GM21723 (cell line): ENCODE data around the gene SH3TC2.

Experiments
- ATAC-seq: cut with Tn5 transposase; IDR thresholded peaks from one replicate; pipeline ENCODE4 v1.9.1; 2021; ENCODE audit warnings: mild to moderate bottlenecking, moderate library complexity; ENCODE audit not compliant: unreplicated experiment

The SH3TC2 gene

DNA sequence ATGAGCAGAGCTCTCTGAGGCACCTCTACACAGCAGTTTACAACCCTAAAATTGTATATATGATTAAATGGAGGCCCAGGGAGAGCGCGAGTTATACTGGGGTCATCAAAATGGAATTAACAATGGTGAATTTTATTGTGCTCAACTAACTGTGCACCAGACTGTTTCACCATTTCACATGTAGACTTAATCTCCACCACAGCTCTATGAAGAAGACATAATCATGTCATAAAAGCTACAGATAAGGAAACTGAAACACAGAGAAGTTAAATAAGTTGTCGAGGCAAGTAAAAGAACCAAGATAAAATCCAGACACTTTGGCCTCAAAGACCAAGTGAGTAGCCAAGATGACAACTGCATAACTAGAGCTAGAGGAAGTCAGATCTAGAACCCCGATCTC, 1.5 kb downstream of the SH3TC2 start:
- ATAC-seq: no peak

GRCh38 chr5:149060325-149060724, 2.5 kb downstream of the SH3TC2 start:
- ATAC-seq: no peak

DNA sequence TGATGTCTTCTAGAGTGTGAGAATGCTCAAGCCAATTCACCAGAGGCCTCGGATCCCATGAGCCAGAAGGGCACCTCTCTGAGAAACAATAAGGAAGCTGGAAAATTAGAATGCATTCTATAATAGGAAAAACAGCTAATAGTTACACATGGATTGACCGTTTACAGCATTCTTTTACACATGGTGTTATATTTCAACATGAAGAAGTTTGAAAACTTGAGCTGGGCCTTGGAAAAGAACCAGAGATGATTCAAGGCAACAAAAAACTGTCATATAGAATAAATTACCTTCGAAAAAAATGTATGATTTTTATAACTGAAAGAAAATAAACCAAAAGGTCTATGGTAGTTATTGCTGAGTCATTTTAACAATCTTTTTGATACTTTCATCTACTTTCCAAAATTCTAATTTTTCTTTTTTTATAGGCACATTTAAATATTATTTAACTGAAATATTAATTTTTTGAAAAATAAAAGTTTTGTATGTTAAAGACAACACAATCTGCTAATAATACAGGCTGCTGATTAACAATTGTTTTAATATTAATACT, 6.2 kb downstream of the SH3TC2 start:
- no peak for ATAC-seq

DNA sequence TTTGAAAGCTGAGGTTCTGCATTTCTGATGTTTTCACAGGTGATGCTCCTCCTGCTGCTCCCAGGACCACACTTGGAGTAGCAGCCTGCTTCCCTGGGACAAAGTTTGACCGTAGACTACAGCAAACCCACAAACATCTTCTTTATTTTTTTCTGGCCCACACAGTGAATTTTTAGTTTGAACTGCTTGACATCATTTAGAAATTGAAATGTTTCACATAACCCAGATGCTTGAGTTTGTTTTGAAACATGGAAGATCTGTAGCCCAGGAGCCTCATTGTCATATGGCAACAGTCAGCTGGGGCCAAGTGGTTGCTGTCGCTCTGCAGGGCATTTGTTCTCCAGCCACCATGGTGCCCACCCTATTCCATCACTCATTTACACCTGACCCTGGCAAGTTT, 8.4 kb downstream of the SH3TC2 start:
- ATAC-seq: no peak

DNA sequence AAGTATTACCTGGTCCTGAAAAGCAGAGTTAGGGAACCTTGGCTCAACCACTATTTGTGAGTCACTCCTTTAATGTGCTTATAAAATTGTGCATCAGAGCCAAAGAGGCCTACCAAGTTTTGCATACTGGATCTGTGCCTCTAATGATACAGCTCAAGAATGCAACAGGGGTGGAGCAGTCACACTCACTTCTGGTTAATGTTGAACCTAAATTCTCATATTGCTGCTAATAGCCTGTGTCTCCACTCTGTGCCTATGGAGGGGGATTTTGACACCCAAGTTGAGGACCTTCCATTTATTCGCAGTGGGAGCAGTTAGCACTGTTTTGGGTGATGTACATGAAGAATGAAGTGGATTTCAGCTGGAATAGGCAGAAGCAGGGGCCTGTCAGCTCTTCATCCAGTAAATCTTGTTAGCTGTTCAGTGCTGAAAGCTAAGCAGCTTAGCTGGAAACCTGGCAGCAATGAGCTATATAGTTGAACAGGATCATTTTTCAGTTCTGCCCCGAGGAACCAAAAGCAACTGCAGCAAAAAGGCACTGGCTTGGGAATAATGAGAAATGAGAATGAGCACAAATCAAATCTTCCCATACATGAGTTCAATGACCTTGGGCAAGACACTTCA, 9.7 kb downstream of the SH3TC2 start:
- ATAC-seq: no peak

DNA sequence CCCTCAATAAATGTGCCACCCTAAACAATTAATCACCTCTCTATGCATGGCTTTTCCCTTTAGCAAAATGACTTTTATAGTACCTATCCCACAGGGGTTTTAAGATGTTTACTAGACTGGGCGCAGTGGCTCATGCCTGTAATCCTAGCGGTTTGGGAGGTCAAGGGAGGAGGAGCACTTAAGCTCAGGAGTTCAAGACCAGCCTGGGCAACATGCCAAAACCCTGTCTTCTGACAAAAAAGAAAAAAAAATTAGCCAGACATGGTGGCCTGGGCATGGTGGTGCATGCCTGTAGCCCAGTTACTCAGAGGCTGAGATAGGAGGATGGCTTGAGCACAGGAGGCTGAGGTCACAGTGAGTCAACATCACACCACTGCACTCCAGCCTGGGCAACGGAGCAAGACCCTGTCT, 13.5 kb downstream of the SH3TC2 start:
- ATAC-seq: no peak

GRCh38 chr5:149048811-149049210, 14.1 kb downstream of the SH3TC2 start:
- no peak for ATAC-seq

- no peak for ATAC-seq
Measured at GRCh38 chr5:149047462-149047861, 15.4 kb downstream of the SH3TC2 start.

DNA sequence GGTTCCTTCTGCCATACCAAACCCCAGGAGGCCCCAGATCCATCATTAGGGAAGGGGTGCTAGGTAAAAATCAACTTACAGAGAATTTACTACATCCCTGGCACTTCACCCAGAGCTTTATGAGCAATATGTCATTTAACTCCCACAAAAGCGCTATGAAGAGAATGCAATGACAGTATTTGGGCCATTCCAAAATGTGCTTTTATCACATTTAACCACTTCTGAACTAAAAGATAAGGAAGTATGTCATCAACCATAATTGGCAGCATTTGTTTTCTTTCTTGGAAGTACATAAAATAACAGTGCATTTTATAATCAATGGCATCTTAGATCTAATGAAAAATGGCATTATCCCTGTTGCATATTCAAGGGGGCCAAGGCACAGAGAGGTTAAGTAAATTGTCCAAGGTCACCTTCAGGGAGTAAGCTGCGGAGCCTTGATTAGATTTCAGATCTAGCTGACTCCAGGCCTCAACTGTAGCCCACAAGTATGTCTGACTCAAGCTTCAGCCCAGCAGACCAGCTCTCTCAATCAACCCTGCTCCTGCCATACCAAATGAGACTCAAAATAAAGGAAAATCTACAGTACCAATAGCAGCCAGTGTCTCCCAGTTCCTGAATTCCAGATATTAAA, 16.5 kb downstream of the SH3TC2 start:
- ATAC-seq: no peak

DNA sequence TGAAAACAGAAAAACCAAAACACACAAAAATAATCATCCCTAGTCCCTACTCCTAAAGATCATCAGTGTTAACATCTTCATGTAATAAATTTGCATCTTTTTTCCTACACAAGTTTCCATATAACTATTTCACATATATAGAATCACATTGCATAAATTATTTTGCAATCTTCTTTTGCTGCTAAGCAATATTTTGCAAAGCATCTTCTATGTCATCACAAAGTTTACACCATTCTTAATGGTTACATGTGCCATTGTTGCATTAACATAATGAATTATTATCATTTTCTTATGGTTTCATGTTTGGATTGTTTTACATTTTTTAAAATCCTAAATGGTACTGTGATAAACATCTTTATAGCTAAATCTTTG, 17.8 kb downstream of the SH3TC2 start:
- no peak for ATAC-seq

GRCh38 chr5:149044453-149045088, 18.3 kb downstream of the SH3TC2 start:
- ATAC-seq: no peak

DNA sequence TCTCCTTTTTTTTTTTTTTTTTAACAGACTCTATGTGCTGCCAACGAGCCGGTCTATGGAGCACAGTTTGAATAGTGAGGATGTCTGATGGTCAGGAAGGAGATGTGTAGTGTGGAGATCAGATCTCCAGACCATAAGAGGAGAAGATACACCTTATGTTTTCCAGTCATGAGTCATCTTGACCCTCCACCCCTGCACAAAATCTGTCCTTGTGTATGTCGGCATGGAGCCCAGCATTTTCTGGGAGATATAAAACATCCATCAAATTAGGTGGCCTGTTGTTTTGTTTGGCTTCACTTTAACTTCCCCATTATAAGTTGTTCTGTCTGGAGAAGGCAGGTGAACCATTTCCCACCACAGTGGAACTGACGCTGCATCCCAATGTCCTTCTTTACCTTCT, 19.2 kb downstream of the SH3TC2 start:
- ATAC-seq: no peak

DNA sequence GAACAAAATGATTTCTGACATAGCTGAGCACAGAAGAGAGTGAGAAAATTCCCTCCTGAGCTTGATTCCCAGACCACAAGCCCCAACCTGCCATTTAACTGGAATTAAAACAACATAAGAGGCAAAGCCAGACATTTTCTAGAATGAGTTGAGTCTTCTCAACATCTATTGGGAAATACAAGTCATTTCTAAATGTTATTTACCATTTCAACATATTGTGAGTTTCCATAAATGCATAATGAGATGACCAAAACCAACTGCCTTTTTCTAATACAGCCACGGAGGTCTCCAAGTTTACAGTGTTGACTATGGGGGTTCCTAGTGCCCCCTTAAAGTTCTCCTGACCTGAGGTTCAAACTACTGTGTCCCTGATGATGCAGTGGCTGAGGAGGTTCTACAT, 20.0 kb downstream of the SH3TC2 start:
- no peak for ATAC-seq

GRCh38 chr5:149041242-149041641, 21.6 kb downstream of the SH3TC2 start:
- ATAC-seq: no peak

GRCh38 chr5:149040421-149040820, 22.4 kb downstream of the SH3TC2 start:
- ATAC-seq: no peak

DNA sequence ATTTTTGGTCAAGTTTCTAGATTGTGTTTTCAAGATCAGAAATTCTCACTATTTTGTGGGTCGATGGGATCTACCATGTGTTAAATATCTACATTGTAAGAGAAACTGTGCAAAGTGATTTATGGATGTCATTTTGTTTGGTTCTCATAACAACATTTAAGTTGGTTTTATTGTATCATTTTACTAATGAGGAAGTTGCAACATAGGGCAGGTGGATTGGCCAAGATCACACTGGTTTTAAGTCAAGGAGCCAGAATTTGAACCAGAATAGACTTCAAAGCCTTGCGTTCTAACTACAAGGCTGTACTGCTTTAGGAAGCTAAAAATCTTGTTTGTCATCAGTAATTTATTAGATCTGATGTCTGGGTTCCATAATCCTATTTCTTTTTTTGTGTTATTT, 23.4 kb downstream of the SH3TC2 start:
- ATAC-seq: no peak

GRCh38 chr5:149038336-149039080, 24.4 kb downstream of the SH3TC2 start:
- no peak for ATAC-seq

DNA sequence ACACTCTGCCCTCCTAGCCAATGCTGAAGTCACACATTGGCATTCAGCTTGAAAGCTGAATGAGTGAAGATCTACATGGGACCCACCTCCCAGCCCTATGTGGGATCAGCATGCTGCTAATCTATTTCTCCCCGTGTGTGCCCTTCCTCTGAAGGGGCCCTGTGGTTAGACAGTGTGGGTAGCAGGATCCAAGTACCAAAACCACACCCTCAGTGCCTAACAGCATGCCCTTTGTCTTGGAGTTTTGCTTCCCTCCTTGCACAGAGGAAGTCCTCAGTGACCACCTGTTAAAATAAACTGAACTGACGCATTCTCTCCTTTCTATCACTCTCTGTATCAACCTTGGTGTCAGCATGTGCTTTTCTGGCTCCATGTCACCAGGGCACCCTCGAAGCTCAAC, 25.0 kb downstream of the SH3TC2 start:
- ATAC-seq: no peak

- ATAC-seq: no peak
Measured at GRCh38 chr5:149036970-149037369, 25.9 kb downstream of the SH3TC2 start.

DNA sequence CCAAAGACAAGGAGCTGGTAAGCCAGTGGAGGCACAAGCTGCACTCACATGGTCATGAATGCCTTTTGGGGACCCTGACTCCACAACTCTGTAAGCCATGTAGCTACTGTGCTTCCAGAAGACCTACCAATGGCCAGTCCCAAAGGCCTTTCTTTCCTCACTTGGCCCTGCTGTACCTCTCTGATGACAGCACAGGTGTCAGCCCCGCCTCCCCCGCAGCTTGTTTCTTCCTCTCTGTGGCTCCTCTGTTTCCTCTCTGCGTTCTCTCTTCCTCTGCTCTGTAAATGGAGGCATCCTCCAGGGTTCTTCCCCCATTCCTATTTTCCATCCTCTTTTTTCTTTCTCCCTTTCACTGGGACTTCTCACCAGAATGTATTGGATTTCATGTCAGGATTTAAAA, 26.7 kb downstream of the SH3TC2 start:
- ATAC-seq: no peak

GRCh38 chr5:149035372-149035790, 27.5 kb downstream of the SH3TC2 start:
- ATAC-seq: peak; percentile 93
